RPMI8226 (cell line): ENCODE data around the gene C2CD4D.

Experiments
- DNase-seq: peaks from one replicate; pipeline ENCODE4 v3.0.0-alpha.2; 2015

The C2CD4D gene

DNA sequence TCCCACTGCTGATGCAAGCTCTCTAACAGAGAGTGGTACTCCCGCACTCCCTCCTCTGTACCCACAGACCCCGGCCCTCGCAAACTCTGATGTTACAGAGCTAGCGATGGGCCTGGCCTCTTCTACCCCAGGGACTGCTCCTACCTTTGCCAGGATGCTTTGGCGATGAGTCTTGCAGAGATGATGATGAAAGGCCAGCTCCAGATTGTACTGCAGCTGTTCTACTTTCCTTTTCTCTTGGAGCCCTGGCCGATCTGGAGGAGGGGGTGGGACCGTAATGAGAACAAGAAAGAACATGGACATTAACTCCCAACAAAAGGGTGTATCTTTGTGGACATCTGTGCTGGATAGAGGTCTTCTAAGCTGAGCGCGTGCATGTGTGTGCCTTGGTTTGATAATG lies 28.4 kb downstream of the C2CD4D start:
- DNase-seq = no peak

GRCh38 chr1:151809985-151810556 lies 29.5 kb downstream of the C2CD4D start:
- DNase-seq = no peak

DNA sequence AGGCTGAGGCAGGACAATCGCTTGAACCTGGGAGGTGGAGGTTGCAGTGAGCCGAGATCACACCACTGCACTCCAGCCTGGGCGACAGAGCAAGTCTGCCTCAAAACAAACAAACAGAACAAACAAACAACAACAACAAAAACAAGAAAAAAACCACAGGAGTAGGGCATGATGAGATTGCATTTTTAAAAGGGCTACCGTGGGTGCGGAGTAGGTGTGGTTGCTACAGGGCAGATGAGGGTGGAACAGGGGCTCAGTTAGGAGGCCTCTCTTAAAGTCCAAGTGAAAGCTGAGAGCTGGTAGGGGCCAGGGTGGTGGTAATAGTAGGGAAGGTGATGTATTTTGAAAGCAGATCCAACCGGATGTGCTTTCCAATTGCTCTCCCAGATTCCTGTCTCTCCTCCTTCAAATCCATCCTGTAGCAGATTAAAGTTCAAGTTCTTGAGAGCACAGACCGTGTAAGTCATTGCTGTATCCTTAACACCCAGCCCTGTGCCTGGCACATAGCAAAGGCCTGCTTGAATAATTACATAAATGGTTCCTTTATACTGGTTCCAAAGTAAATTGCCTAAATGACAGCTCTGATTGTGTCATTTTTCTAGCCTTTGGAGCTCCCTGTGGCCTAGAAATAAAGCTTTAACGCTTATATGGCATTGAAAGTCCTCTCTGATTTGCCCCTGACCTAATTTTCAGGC lies 30.2 kb downstream of the C2CD4D start:
- no peak for DNase-seq

- DNase-seq = no peak
Measured at GRCh38 chr1:151807766-151808165, 31.9 kb downstream of the C2CD4D start.

DNA sequence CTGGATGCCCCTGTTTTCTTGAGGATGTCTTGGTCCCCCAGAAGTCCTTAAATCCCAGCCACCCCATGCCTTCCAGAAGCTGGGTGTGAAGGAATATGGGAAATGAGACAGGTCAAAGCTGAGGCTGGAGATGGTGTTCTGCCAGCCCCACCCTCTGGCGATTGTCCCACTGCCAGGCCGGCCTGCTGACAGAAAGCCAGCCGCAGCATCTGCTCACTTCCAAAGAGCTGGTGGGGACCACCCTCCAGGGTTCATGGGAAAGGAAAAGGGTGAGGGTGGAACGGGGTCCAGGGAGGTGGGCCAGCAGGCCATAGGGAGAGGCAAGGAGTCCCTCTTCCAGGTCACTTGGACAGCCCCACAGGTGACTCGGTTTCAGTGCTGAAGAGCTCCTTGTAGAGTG lies 32.5 kb downstream of the C2CD4D start:
- no peak for DNase-seq

- DNase-seq = no peak
Measured at GRCh38 chr1:151806170-151806569, 33.5 kb downstream of the C2CD4D start.

GRCh38 chr1:151805066-151805820 lies 34.4 kb downstream of the C2CD4D start, which contains the start of gene LINGO4:
TSS of gene LINGO4 (minus strand) at chr1:151805419. CDS start at chr1:151802704, 2,715 bp downstream.
- no peak for DNase-seq

DNA sequence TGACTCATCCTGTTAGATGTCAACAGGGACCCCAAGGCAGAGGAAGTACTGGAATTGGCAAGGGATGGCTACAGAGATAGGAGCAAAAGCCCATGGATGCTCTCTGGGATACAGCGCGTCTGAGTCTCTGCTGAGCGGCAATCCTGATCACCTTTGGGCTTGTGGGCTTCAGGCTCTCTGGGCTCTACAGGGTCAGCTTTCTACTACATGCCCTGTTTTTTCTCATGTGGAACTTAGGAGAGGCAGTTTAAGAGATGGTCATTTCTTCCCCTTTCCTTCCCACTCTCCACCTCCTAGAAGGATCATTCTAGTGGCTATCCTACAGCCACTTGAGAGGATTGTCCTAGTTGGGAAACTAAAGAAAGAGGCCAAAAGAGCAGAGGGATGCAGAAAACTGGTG lies 35.7 kb downstream of the C2CD4D start:
- no peak for DNase-seq

DNA sequence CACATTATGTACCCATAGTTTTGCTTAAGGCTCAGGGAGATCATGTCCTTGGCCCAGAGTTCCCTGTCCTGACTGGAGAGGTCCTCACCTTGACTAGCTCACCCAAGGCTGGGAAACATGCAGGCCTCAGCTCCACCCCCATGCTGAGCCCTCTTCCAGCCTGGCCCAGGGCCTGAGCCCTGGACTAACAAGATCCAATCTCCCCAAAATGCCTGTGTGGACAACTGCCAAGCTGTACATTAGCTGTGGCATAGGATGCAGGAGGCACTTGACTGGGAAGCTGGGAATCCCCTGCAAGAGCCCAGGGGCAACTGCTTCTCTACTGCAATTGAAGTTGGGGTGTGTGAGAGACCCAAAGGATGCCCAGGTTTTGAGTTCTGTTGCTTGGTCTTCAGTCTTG lies 36.5 kb downstream of the C2CD4D start:
- DNase-seq = no peak

- DNase-seq = no peak
Measured at GRCh38 chr1:151802372-151802771, 37.2 kb downstream of the C2CD4D start.

GRCh38 chr1:151801846-151802245 lies 37.8 kb downstream of the C2CD4D start:
- DNase-seq = no peak

GRCh38 chr1:151801310-151801820 lies 38.3 kb downstream of the C2CD4D start:
- no peak for DNase-seq

DNA sequence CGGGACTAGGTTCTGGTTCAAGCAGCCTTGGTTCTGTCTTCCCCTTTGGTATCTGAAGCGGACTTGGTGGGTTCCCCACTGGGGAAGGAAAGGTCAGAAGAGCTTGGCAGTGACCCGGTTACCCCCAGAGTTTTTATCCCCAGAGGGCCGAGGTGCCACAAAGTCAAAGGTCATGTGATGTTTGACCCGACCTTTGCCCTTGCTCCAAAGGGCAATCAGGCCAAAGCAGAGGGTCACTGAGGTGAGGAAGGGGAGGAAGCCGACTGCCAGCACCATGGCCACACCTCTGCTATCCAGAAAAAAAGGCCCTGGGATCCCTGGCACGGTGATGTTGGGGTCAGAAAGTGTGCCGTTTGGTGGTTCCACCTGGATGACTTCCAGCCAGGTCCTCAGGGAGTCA lies 38.8 kb downstream of the C2CD4D start:
- DNase-seq = no peak

DNA sequence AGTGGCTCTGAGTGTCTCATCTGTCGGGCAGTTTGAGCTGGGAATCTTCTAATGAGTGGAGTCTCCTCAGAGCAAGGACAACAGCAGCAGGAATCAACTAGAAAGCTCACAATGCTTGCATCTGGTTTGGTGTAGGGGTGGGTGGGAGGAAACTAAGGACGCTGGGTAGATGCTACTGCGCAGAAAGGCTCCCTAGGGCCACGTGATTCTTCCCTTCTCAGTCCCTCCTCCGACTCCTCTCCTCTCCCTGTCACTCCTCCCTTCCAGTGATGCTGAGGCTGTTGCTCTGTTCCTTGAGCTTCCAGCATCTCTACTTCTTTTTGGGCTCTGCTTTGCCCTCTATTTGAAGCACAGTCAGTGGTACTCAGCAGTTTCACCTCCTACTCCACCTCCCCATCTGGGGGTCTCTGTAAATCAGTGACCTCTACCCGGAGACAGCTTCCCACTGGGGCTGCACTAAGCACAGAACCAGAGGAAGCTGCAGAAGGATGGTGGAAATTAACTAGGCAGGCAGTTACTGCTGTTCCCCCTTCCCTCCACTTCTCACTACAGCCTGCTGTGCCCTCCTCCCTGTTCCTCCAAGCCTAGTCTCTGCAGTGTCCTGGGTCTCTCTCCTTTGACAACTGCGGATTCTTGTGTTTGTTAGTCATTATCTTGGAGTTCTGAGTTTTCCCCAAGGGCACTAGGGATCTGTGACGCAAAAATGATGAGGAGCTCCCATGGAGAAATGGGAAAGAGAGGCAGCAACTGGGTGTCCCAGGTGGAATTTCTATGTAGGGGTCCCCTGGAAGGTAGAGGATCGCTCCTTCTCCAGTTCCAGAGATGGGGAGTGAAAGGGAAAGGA lies 40.2 kb downstream of the C2CD4D start:
- no peak for DNase-seq

DNA sequence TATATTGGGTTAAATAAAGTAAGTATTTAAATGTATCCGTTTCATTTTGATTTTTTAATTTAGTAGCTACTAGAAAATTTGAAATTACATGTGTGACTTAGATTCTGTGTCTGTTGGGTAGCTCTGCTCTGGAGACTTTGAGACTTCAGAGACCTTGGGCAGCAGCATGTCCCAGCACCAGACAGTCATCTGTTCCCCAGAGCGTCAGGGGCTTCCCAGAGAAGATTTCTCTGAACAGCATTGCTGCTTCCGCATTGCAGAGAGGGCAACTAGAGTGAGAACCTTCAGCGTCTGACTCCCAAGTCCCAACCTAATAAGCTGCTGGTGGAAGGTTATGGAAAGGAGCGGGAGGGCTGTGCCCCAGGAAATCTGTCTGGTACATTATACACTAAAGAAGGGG lies 41.0 kb downstream of the C2CD4D start:
- no peak for DNase-seq

GRCh38 chr1:151790940-151791651 lies 48.5 kb downstream of the C2CD4D start:
- DNase-seq = peak; percentile 34

GRCh38 chr1:151790071-151790939 lies 49.3 kb downstream of the C2CD4D start, which contains the start of gene TDRKH:
TSS of gene TDRKH (minus strand) at chr1:151790500. CDS start at chr1:151783022, 7,478 bp downstream.
- DNase-seq = peak; percentile 99
